Tibial nerve (tissue), 4 donors: ENCODE results near the gene PAM16. TPM values are rescaled to one million over a fixed set of nuclear protein-coding genes. Genes with fewer than 3 reads are reported as not detected.

Experiments
- DNase-seq, 2 donors: peaks; one replicate each; pipeline ENCODE4 v3.0.0-alpha.2; 2019; ENCODE audit warnings: low spot score in 2 of 2
- H3K27ac ChIP-seq, 4 donors: fragments of 200-600 bp; sonication (generic) in 3 of 4; one replicate each; pipeline ENCODE4 v1.5.1; 2017 to 2019; ENCODE audit warnings: mild to moderate bottlenecking in 1 of 4
- H3K27me3 ChIP-seq, 2 donors: fragments of 200-600 bp; sonication (generic) in 1 of 2; one replicate each; pipeline versions ENCODE4 v1.5.1 to v1.6.0; 2017 to 2019
- H3K36me3 ChIP-seq, 3 donors: fragments of 200-600 bp; sonication (generic); one replicate each; pipeline ENCODE4 v1.5.1; 2018 to 2019
- H3K4me1 ChIP-seq, 4 donors: fragments of 200-600 bp; sonication (generic) in 3 of 4; one replicate each; pipeline ENCODE4 v1.5.1; 2017 to 2019
- H3K4me3 ChIP-seq, 4 donors: fragments of 200-600 bp; sonication (generic) in 3 of 4; one replicate each; pipeline ENCODE4 v1.5.1; 2017 to 2019; ENCODE audit warnings: mild to moderate bottlenecking in 1 of 4, moderate library complexity in 1 of 4
- H3K9me3 ChIP-seq, 4 donors: fragments of 200-600 bp; sonication (generic) in 3 of 4; one replicate each; pipeline ENCODE4 v1.5.1; 2017 to 2019
- EP300 ChIP-seq, 2 donors: sonication (generic); formaldehyde crosslinking; IDR thresholded peaks; one replicate each; pipeline ENCODE4 v1.6.1; 2017; ENCODE audit warnings: antibody characterized with exemption in 2 of 2, mild to moderate bottlenecking in 1 of 2
- POLR2A ChIP-seq, 2 donors: fragments of 450-650 bp; IDR thresholded peaks; one replicate each; pipeline ENCODE4 v1.6.1; 2017; ENCODE audit warnings: antibody characterized with exemption in 2 of 2, mild to moderate bottlenecking in 2 of 2, moderate library complexity in 2 of 2
- WGBS, 2 donors: methylation state at CpG; one replicate each; pipeline ENCODE4 v1.1.5; 2018; 5-methylcytosine and 5-hydroxymethylcytosine counted together
- total RNA-seq, 4 donors: library from RNA; depleted of rRNA; stranded (reverse); fragments of >200 nt; gene quantifications; one replicate each; pipeline ENCODE4 v1.1.0, GENCODE V29; 2016
- TF ChIP-seq, protein P1 (sequence below), 5 experiments: fragments of 200-600 bp in 3 of 5; fragments of 450-650 bp in 2 of 5; sonication (generic) in 3 of 5; IDR thresholded peaks; one replicate each; pipeline ENCODE4 v1.5.1; 2016 to 2019; ENCODE audit warnings: antibody characterized with exemption in 5 of 5, mild to moderate bottlenecking in 3 of 5, moderate library complexity in 2 of 5

Gene PAM16
- total RNA-seq, 4 donors from 2014 or later: 45.1 to 95.1 (median 60.7) TPM

DNA sequence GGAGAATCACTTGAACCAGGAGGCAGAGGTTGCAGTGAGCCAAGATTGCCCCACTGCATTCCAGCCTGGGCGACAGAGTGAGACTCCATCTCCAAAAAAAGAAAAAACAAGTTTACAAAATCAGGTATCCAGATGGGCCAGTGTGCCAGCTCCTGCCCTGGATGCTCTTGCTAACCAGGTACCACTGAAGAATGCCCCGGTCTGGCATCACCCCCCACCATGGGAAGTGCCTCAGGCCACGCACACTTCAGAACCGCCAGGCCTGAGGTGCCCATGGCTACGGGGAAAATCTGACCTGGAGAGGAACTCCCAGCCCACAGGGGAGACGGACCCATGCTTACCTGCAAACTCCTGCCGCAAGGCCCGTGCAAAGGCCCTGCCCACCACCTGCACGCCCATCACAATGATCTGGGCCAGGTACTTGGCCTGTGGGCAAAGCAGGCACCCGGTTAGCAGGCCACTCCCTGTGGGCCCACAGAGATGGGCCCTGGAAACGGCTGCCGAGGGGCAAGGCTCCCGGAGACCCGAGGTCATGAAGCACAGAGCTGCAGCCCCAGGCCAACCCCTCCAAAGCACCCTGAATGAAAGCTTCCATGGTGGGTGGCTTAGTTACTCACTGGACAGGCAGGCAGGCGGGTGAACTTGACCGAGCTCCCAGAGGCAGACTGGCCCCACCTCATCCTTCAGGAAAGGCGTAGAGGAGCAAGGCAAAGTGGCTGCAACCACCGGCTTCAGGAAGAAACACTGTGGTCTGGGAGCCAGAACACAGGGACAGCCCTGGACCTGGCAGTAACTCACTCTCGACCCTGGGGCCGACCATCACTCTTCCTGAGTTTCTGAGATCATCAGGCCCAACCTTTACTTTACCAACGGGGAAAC is 8.0 kb downstream of the PAM16 start:
- TF ChIP-seq POLR2A (IDR thresholded peaks at IDR 0.05) (no peak), EP300 (IDR thresholded peaks at IDR 0.05) (no peak)
- TF ChIP-seq, protein P1, sequence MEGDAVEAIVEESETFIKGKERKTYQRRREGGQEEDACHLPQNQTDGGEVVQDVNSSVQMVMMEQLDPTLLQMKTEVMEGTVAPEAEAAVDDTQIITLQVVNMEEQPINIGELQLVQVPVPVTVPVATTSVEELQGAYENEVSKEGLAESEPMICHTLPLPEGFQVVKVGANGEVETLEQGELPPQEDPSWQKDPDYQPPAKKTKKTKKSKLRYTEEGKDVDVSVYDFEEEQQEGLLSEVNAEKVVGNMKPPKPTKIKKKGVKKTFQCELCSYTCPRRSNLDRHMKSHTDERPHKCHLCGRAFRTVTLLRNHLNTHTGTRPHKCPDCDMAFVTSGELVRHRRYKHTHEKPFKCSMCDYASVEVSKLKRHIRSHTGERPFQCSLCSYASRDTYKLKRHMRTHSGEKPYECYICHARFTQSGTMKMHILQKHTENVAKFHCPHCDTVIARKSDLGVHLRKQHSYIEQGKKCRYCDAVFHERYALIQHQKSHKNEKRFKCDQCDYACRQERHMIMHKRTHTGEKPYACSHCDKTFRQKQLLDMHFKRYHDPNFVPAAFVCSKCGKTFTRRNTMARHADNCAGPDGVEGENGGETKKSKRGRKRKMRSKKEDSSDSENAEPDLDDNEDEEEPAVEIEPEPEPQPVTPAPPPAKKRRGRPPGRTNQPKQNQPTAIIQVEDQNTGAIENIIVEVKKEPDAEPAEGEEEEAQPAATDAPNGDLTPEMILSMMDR (IDR thresholded peaks at IDR 0.05): no peak
- H3K4me1 ChIP-seq: peaks cover 0 to 83% (median 16%) of the 10 kb centered on the region in 4 donors
- H3K4me3 ChIP-seq: no peak overlapping the region
- H3K27ac ChIP-seq: no peak overlapping the region
- no peaks in the 10 kb centered on the region for H3K9me3 ChIP-seq
- H3K36me3 ChIP-seq: peaks cover 0 to 31% (median 8%) of the 10 kb centered on the region in 3 donors
- no peaks in the 10 kb centered on the region for H3K27me3 ChIP-seq
- 83 to 85% methylated on average over 16 of the region's 21 CpGs for WGBS, 2 donors
- DNase-seq: no peak

DNA sequence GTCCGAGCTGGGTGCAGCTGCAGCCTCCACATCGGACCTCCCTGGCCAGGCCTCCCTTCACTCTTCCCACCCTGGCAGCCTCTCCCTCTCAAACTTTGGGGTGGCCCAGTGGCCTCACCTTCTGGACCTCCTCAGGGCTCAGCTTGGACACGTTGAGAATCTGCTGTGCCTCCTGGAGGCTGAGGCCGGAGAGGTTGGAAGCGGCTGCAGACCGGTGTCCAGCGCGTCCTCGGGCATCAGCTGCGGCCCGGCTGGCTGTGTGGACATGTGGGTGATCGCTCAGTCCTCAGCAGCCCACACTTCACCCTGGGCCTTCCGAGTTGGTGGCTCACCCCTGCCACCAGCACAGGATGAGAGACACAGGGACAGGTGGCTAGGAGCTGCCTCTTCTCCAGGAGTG is 9.9 kb downstream of the PAM16 start:
- Histone ChIP-seq H3K4me3 (no peak overlapping the region), H3K27me3 (no peaks in the 10 kb centered on the region), H3K36me3 (peaks cover 0 to 48% (median 8%) of the 10 kb centered on the region in 3 donors), H3K4me1 (peaks cover 0 to 66% (median 5%) of the 10 kb centered on the region in 4 donors), H3K9me3 (no peaks in the 10 kb centered on the region), H3K27ac (no peak overlapping the region)
- DNase-seq: no peak
- whole genome bisulfite sequencing, 2 donors: 89 to 99% methylated on average over 12 to 13 of the region's 13 CpGs
- TF ChIP-seq EP300 (IDR thresholded peaks at IDR 0.05) (no peak), POLR2A (IDR thresholded peaks at IDR 0.05) (no peak)
- TF ChIP-seq, protein P1 (IDR thresholded peaks at IDR 0.05): no peak

DNA sequence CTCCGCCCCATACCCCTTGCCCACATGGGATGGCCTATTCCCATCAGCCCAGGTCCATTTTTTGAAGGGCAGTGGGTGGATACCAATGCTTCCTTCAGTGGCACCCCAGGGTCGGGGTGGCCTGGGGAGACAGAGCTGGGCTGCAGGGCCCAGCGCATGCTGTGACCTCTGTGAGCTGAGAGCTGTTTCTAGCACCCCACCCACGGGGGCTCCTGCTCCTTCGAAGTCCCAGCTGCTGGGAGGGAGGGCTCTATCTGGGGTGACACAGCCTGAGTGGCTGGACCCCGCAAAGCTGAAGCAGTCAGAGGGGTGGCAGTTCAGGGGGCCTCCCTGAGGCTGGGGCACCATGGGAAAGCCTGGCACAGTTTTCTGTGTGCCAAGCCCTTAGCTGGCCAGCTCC is 10.7 kb downstream of the PAM16 start:
- no peak for DNase-seq
- no peak for TF ChIP-seq EP300 (IDR thresholded peaks at IDR 0.05)
- TF ChIP-seq, protein P1 (IDR thresholded peaks at IDR 0.05): no peak
- no peak for TF ChIP-seq POLR2A (IDR thresholded peaks at IDR 0.05)
- 88% methylated on average over 2 to 6 of the region's 6 CpGs for WGBS, 2 donors
- H3K4me3 ChIP-seq: no peak overlapping the region
- H3K36me3 ChIP-seq: peaks cover 0 to 56% (median 8%) of the 10 kb centered on the region in 3 donors
- peaks cover 0 to 58% (median 4%) of the 10 kb centered on the region in 4 donors for H3K4me1 ChIP-seq
- H3K9me3 ChIP-seq: no peaks in the 10 kb centered on the region
- no peaks in the 10 kb centered on the region for H3K27me3 ChIP-seq
- no peak overlapping the region for H3K27ac ChIP-seq

DNA sequence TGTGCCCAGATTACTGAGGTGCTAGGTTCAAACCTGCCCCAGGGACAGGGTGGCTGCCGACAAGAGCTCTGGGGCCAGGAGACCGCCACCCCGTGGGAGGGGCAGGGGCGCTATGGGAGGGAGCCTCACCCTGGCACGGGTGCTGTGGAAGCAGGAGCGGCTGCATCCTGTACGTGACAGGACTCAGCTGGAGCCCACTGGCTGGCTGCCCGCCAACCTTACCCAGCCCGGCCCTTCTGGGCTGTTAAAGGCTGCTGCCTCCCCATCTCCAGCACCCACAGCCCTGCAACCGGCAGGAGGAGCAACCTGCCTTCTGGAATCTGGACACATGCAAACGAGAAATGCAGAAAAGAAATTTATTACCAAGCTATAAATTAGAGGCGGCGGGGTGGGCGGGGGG is 11.2 kb downstream of the PAM16 start:
- H3K4me1 ChIP-seq: peaks cover 0 to 53% (median 4%) of the 10 kb centered on the region in 4 donors
- no peak for DNase-seq
- WGBS, 2 donors: 46 to 58% methylated on average over 9 to 14 of the region's 14 CpGs
- H3K27ac ChIP-seq: peak overlapping the region in 1 of 4 donors; percentile 53
- no peaks in the 10 kb centered on the region for H3K9me3 ChIP-seq
- H3K4me3 ChIP-seq: no peak overlapping the region
- TF ChIP-seq EP300 (IDR thresholded peaks at IDR 0.05): no peak
- TF ChIP-seq POLR2A (IDR thresholded peaks at IDR 0.05): no peak
- TF ChIP-seq, protein P1 (IDR thresholded peaks at IDR 0.05): no peak
- H3K27me3 ChIP-seq: no peaks in the 10 kb centered on the region
- peaks cover 0 to 62% (median 8%) of the 10 kb centered on the region in 3 donors for H3K36me3 ChIP-seq

DNA sequence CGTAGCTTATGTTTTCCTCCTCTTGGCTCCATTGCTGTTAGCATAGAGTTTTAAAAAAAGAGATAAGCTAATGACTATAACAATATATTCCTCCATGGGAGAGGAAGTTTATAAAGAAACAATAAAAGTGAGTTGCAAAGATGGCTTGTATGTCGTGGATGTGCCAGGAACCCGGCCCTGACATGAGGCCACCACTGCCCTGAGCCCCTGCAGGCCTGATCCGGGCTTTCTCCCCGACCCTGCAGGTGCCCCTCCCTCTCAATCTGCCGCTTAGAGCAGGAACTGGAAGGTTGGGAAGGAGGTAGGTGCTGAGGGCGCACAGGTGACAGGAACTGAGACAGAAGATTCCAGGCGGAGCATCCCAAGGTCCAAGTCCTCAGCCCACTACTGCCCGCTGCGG is 11.7 kb downstream of the PAM16 start:
- Histone ChIP-seq H3K27ac (peak overlapping the region in 1 of 4 donors; percentile 53), H3K4me3 (no peak overlapping the region), H3K27me3 (no peaks in the 10 kb centered on the region), H3K36me3 (peaks cover 0 to 66% (median 8%) of the 10 kb centered on the region in 3 donors), H3K9me3 (no peaks in the 10 kb centered on the region), H3K4me1 (peaks cover 0 to 50% (median 4%) of the 10 kb centered on the region in 4 donors)
- no peak for DNase-seq
- WGBS, 2 donors: 61 to 76% methylated on average over 10 of the region's 10 CpGs
- TF ChIP-seq POLR2A (IDR thresholded peaks at IDR 0.05) (no peak), EP300 (IDR thresholded peaks at IDR 0.05) (no peak)
- TF ChIP-seq, protein P1 (IDR thresholded peaks at IDR 0.05): no peak
